Stimulated activated CD8-positive, alpha-beta memory T cell treated with anti-CD3 and anti-CD28 coated beads, Interleukin-15, amount 100 ng/mL, for 1 hour (primary cell): ENCODE measurements around the gene RAD21L1.
A peak's percentile ranks its signal among the peaks of the same experiment; 100 is the strongest.
"Not testable (repeated sequence)": the region's sequence is repeated elsewhere in the genome, so short reads cannot be mapped to it uniquely, and the experiment has no call there.

Source experiments
- DNase-seq: peaks from one replicate; pipeline ENCODE4 v3.0.0-alpha.2; 2020; ENCODE audit warnings: low read depth

The RAD21L1 gene

DNA sequence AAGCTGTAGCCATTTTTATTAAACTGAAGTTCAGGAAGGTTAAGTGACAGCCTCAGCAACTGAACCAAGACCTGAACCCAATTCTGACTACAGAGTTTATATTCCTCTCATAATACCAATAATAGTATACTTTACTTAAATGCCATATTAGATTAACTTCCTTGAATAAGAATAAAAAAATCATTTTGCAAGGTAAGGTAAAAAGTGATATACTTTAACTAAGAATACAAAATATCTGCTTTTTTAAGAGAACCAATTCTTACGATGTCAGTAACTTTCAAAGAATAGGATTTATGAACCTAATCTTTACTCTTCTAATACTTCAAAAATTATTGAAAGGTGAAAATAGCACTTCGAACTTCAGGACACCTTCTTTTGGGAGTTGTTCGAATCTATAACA is 3.7 kb downstream of the RAD21L1 start:
- no peak for DNase-seq

DNA sequence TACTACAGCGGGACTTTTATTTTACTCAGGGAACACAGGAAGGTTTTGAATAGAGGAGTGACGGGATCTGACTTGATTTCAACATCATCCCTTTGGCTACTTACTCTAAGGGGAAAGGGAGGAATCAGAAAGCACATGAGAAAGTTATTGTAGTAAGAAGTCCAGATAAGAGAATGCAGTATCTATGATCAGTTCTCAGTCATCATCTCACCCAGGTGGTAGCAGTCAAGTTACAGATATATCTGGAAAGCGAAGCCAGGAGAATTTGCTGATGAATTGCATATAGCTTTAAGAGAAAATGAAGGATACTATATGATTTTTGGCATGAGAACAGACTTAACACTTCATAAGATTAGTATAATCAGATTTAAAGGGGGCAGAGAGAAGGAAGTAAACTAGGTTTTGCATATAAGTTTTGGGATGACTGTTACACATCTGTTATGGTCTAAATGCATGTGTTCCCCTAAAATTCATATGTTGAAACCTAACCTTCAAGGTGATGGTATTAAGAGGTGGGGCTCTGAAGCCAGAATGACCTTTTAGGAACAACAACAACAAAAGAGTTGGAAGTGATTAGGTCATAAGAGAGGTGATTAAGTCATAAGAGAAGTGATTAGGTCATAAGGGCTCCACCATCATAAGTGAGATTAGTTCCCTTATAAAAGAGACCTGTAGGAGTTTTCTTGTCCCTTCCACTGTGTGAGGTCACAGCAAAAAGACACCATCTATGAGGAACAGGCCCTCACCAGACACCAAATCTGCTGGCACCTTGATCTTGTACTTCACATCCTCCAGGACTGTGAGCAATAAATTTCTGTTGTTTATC is 6.7 kb downstream of the RAD21L1 start:
- no peak for DNase-seq

- no peak for DNase-seq
These were observed 14.7 kb downstream of the RAD21L1 start for GRCh38 chr20:1240549-1240948.

GRCh38 chr20:1241456-1241855 is 15.6 kb downstream of the RAD21L1 start:
- DNase-seq, result no peak

- no peak for DNase-seq
These were observed 16.3 kb downstream of the RAD21L1 start for GRCh38 chr20:1242099-1242498.

GRCh38 chr20:1242530-1242929 is 16.7 kb downstream of the RAD21L1 start:
- no peak for DNase-seq

- no peak for DNase-seq
These were observed 19.7 kb downstream of the RAD21L1 start for GRCh38 chr20:1245578-1245977.

DNA sequence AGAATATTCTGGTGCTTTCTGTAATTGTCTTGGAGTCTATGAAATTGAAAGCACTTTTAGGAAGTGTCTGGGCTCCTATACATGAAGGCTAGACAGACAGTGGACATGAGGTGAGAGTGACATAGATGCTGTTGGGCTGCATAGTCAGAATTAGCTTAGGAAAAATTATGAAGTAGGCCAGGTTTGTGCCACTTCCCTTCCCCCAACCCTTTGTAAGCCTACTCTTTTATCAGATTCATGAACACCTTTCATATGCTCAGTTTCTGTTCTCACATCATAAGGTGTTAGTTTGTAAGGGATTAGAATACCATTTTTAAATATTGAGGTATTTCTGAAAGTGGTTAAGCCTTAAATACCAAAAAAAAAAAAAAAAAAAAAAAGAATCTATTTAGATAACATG is 21.8 kb downstream of the RAD21L1 start:
- no peak for DNase-seq

DNA sequence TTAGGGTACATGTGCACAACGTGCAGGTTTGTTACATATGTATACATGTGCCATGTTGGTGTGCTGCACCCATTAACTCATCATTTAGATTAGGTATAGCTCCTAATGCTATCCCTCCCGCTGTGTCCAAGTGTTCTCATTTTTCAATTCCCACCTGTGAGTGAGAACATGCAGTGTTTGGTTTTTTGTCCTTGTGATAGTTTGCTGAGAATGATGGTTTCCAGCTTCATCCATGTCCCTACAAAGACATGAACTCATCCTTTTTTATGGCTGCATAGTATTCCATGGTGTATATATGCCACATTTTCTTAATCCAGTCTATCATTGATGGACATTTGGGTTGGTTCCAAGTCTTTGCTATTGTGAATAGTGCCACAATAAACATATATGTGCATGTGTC is 24.4 kb downstream of the RAD21L1 start:
- DNase-seq, result not testable (repeated sequence)

DNA sequence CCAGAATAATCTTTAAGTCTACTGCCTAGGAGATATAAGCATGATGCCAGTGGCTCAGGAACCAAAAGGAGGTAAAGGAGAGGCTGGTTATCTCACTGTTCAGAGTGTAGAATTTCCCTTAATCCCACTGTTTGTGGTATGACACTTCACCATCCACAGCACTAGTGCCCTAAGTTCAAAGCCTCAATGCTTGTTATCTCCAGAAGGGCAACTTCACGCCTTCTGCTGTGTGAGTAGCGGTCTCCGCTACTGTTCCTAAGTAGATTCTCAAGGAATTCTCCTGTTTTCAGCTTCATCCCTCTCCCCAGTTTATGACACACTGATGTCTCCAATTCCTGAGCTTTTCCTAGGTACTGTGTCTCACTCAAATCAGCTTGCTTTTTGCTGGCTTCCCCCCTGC is 26.6 kb downstream of the RAD21L1 start:
- DNase-seq, result no peak

- no peak for DNase-seq
These were observed 28.4 kb downstream of the RAD21L1 start for GRCh38 chr20:1254254-1254653.

- no peak for DNase-seq
These were observed 29.8 kb downstream of the RAD21L1 start for GRCh38 chr20:1255675-1256074.

DNA sequence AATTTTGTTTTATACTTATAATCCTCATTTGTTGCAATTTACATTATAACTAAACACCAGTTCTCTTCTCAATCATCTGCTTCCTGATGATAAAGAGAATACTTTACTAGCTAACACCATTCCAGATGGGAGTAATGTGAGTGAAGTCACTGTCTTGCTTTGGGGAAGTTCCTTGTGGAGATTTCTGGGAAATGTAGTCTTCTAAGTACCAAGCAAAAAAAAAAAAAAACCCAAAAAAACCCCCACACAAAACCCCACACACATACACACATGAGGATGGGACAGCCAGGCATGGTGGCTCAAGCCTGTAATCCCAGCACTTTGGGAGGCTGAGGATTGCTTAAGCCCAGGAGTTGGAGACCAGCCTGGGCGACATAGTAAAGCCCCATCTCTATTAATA is 38.0 kb downstream of the RAD21L1 start:
- no peak for DNase-seq

- DNase-seq, result no peak
These were observed 38.9 kb downstream of the RAD21L1 start for GRCh38 chr20:1264727-1265126.

DNA sequence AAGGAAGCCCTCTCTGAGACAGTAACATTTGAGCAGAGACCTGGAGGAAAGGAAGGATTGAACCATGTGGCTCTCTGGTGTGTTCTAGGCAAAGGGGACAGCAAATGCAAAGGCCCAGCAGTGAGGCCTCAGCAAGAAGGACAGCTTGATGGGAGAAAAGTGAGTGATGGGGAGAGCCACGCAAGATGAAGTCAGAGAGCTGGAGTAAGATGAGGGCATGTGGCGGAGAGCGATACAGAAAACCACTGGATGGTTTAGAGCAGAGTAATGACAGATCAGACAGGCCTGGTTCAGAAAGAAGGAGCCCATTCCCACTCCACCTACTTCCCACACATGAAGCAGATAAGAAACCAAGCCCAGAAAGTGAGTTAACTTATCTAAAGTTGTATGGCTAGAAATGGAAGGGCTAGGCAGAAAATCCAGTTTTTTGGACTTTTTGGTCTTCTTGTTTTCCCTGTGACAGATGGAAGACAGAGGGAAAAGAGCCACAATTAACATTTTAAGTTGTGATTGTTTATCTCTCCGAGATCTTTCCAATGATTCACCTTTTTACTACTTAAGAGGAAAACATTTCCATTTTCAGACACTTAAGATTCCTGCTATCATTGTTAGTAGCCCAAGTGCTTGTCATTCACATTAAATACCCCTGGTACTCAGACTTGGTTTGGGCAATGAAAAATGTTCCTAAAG is 39.5 kb downstream of the RAD21L1 start:
- DNase-seq, result no peak

DNA sequence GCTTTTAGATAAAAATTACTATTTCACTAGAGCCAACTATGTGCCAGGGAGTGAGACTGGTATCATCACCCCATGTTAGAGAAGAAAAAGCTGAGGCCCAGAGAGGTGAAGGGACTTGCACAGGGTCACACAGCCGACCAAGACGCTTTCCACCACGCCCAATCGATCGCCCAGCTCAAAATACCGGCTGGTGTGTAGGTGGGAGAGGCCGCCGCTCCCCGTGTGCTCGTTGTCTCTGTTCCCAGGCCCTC is 40.0 kb downstream of the RAD21L1 start:
- DNase-seq, result no peak

GRCh38 chr20:1266167-1266973 is 40.5 kb downstream of the RAD21L1 start, which contains the start of gene SNPH:
SNPH (plus strand) TSS chr20:1266294; CDS start chr20:1296240, 29,946 bp downstream.
- peak; percentile 53 for DNase-seq

DNA sequence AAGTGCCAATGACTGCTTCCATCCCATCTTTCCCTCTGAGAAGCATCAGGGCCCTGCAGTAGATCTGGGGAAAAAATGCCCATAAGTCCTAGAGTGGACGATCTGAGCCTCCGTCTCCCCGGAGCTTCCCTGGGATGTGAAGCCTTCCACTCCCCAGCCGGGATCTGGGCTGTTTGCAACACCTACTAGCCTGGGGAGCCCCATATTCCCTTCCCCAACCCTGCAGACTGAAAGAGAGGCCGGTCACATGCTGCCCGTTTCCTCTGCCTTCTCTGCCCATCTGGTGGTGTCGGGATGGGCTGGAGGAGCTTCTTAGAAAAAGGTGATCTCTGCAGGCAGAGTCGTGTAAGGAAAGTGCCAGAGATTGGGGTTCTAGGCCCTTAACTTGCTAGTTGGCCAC is 41.3 kb downstream of the RAD21L1 start:
- DNase-seq, result no peak

- no peak for DNase-seq
These were observed 42.0 kb downstream of the RAD21L1 start for GRCh38 chr20:1267809-1268374.

GRCh38 chr20:1269235-1269634 is 43.4 kb downstream of the RAD21L1 start:
- no peak for DNase-seq

- no peak for DNase-seq
These were observed 44.0 kb downstream of the RAD21L1 start for GRCh38 chr20:1269850-1270249.

GRCh38 chr20:1272368-1273100 is 46.7 kb downstream of the RAD21L1 start:
- no peak for DNase-seq
